IMR-90 (cell line): Measurements from ENCODE around the gene MCUR1. TPM values are rescaled to one million over a fixed set of nuclear protein-coding genes. Genes with fewer than 3 reads are reported as not detected.

Experiments used
- ATAC-seq: fragments of 200-7000 bp; cut with Tn5 transposase; 2 replicates; pipeline ENCODE4 v1.9.1; 2020; ENCODE audit warnings: low read depth, mild to moderate bottlenecking, moderate library complexity
- BruUV-seq: library from RNA; stranded (reverse); fragments of 400-500 nt; replicated peaks from 2 replicates; lab custom pipeline; 2021; lab: Mats Ljungman, UMichigan
- CTCF ChIA-PET: fragments of 300-600 bp; formaldehyde crosslinking; extraction: SDS; loops from one replicate; lab custom pipeline; 2021; ENCODE audit warnings: antibody characterized with exemption; lab: Yijun Ruan, JAX
- POLR2A ChIA-PET: fragments of 300-600 bp; sonication (Branson Sonifier 250); formaldehyde crosslinking; loops from one replicate; lab custom pipeline; 2022; ENCODE audit warnings: antibody characterized with exemption; ENCODE audit not compliant: unreplicated experiment; lab: Charles Lee
- DNase-seq: peaks from one replicate; pipeline ENCODE4 v3.0.0; 2013
- H2AFZ ChIP-seq: replicated peaks from 2 replicates; pipeline ENCODE3; 2013; ENCODE audit warnings: low read length, mild to moderate bottlenecking; ENCODE audit not compliant: poor library complexity
- H2AK5ac ChIP-seq: 2 replicates; pipeline ENCODE4 v1.6.1; 2013; ENCODE audit warnings: low read depth, low read length, inconsistent platforms
- H2AK9ac ChIP-seq: replicated peaks from 2 replicates; pipeline ENCODE3; 2013; ENCODE audit warnings: mild to moderate bottlenecking, low read depth, low read length, moderate library complexity; ENCODE audit not compliant: poor library complexity
- H2BK120ac ChIP-seq: 2 replicates; pipeline ENCODE4 v1.6.1; 2013; ENCODE audit warnings: low read depth, low read length, inconsistent platforms
- H2BK15ac ChIP-seq: 3 replicates; pipeline ENCODE4 v1.6.1; 2013; ENCODE audit warnings: low read depth, low read length, inconsistent platforms
- H2BK20ac ChIP-seq: 2 replicates; pipeline ENCODE4 v1.6.1; 2013; ENCODE audit warnings: low read depth, mild to moderate bottlenecking, inconsistent platforms, low read length, moderate library complexity
- H2BK5ac ChIP-seq: 2 replicates; pipeline ENCODE4 v1.6.1; 2013; ENCODE audit warnings: mild to moderate bottlenecking, low read depth, low read length, inconsistent platforms; ENCODE audit not compliant: poor library complexity, severe bottlenecking
- H3K14ac ChIP-seq: replicated peaks from 2 replicates; pipeline ENCODE4 v1.6.1; 2013; ENCODE audit warnings: low read depth, low read length, inconsistent platforms
- H3K18ac ChIP-seq: 2 replicates; pipeline ENCODE4 v1.6.1; 2013; ENCODE audit warnings: low read depth, low read length, control low read depth
- H3K23ac ChIP-seq: 2 replicates; pipeline ENCODE4 v1.6.1; 2013; ENCODE audit warnings: low read depth, low read length, inconsistent platforms
- H3K27ac ChIP-seq: 2 replicates; pipeline ENCODE4 v1.5.1; 2013; ENCODE audit warnings: mild to moderate bottlenecking, control low read depth, low read length; ENCODE audit not compliant: insufficient read depth
- H3K27me3 ChIP-seq: 2 replicates; pipeline ENCODE4 v1.6.1; 2013; ENCODE audit warnings: low read length; ENCODE audit not compliant: control insufficient read depth, insufficient read depth
- H3K36me3 ChIP-seq: 2 replicates; pipeline ENCODE4 v1.6.1; 2013; ENCODE audit warnings: low read length, mixed read lengths; ENCODE audit not compliant: control insufficient read depth, insufficient read depth
- H3K4ac ChIP-seq: 2 replicates; pipeline ENCODE4 v1.6.1; 2013; ENCODE audit warnings: low read depth, low read length, inconsistent platforms
- H3K4me1 ChIP-seq: 2 replicates; pipeline ENCODE4 v1.6.1; 2013; ENCODE audit warnings: low read length, mixed read lengths; ENCODE audit not compliant: control insufficient read depth, insufficient read depth
- H3K4me2 ChIP-seq: 2 replicates; pipeline ENCODE4 v1.6.1; 2013; ENCODE audit warnings: low read depth, mild to moderate bottlenecking, control low read depth, low read length, moderate library complexity
- H3K4me3 ChIP-seq: 2 replicates; pipeline ENCODE4 v1.5.1; 2013; ENCODE audit warnings: low read depth, mild to moderate bottlenecking, control low read depth, low read length, moderate library complexity; ENCODE audit not compliant: insufficient read depth
- H3K56ac ChIP-seq: 2 replicates; pipeline ENCODE4 v1.6.1; 2013; ENCODE audit warnings: low read length, inconsistent platforms; ENCODE audit not compliant: insufficient read depth; ENCODE audit errors: extremely low read depth
- H3K79me1 ChIP-seq, 2 experiments: 2 replicates each; pipeline ENCODE4 v1.6.1; 2013; ENCODE audit warnings: low read length in 2 of 2, inconsistent platforms in 1 of 2, low read depth in 1 of 2
- H3K9ac ChIP-seq: 2 replicates; pipeline ENCODE4 v1.6.1; 2013; ENCODE audit warnings: low read depth, low read length, control low read depth
- H3K9me1 ChIP-seq: 2 replicates; pipeline ENCODE4 v1.6.1; 2013; ENCODE audit warnings: low read length, inconsistent platforms; ENCODE audit not compliant: insufficient read depth
- H3K9me3 ChIP-seq: 2 replicates; pipeline ENCODE4 v1.6.1; 2013; ENCODE audit warnings: low read length; ENCODE audit not compliant: control insufficient read depth, insufficient read depth
- H4K20me1 ChIP-seq: 2 replicates; pipeline ENCODE4 v1.6.1; 2013; ENCODE audit warnings: low read length, inconsistent platforms; ENCODE audit not compliant: insufficient read depth
- H4K5ac ChIP-seq: 2 replicates; pipeline ENCODE4 v1.6.1; 2013; ENCODE audit warnings: mild to moderate bottlenecking, low read depth, low read length, control low read depth
- H4K8ac ChIP-seq, 2 experiments: 2 replicates each; pipeline ENCODE4 v1.6.1; 2013; ENCODE audit warnings: low read depth in 2 of 2, low read length in 2 of 2, control low read depth in 1 of 2, inconsistent platforms in 1 of 2
- H4K91ac ChIP-seq: 2 replicates; pipeline ENCODE4 v1.6.1; 2013; ENCODE audit warnings: low read depth, low read length, inconsistent platforms; ENCODE audit not compliant: insufficient read depth
- BHLHE40 ChIP-seq: fragments of 150-350 bp; IDR thresholded peaks from 2 replicates; pipeline ENCODE4 v1.6.1; 2016; ENCODE audit warnings: mild to moderate bottlenecking, low read depth, low read length
- CEBPB ChIP-seq: IDR thresholded peaks from 2 replicates; pipeline ENCODE4 v1.6.1; 2012; ENCODE audit warnings: low read depth, low read length, improper control_type of control experiment
- CHD1 ChIP-seq: IDR thresholded peaks from 2 replicates; pipeline ENCODE4 v1.6.1; 2012; ENCODE audit warnings: low read depth, low read length, improper control_type of control experiment
- CTCF ChIP-seq: conservative IDR thresholded peaks from 2 replicates; pipeline ENCODE4 v1.5.1; 2012; ENCODE audit warnings: mild to moderate bottlenecking, low read depth, low read length, improper control_type of control experiment
- ELK1 ChIP-seq: fragments of 150-350 bp; IDR thresholded peaks from 2 replicates; pipeline ENCODE4 v1.6.1; 2016; ENCODE audit warnings: low read depth, mild to moderate bottlenecking, low read length, moderate library complexity, borderline replicate concordance
- FOS ChIP-seq: fragments of 150-350 bp; IDR thresholded peaks from 2 replicates; pipeline ENCODE4 v1.6.1; 2016; ENCODE audit warnings: low read depth, low read length
- MAFK ChIP-seq: IDR thresholded peaks from 2 replicates; pipeline ENCODE4 v1.6.1; 2012; ENCODE audit warnings: low read depth, low read length, improper control_type of control experiment
- MAZ ChIP-seq: IDR thresholded peaks from 2 replicates; pipeline ENCODE4 v1.6.1; 2012; ENCODE audit warnings: low read depth, mild to moderate bottlenecking, low read length, improper control_type of control experiment, moderate library complexity, borderline replicate concordance
- MXI1 ChIP-seq: IDR thresholded peaks from 2 replicates; pipeline ENCODE4 v1.6.1; 2012; ENCODE audit warnings: low read depth, mild to moderate bottlenecking, low read length, moderate library complexity, borderline replicate concordance
- NFE2L2 ChIP-seq: fragments of 150-350 bp; IDR thresholded peaks from 2 replicates; pipeline ENCODE4 v1.6.1; 2016; ENCODE audit warnings: low read depth, mild to moderate bottlenecking, low read length
- POLR2A ChIP-seq: IDR thresholded peaks from 2 replicates; pipeline ENCODE4 v1.6.1; 2012; ENCODE audit warnings: mild to moderate bottlenecking, low read depth, low read length
- RAD21 ChIP-seq: IDR thresholded peaks from 2 replicates; pipeline ENCODE4 v1.6.1; 2012; ENCODE audit warnings: low read length, improper control_type of control experiment
- RFX5 ChIP-seq: IDR thresholded peaks from 2 replicates; pipeline ENCODE4 v1.8.0; 2012; ENCODE audit warnings: low read depth, mild to moderate bottlenecking, low read length, moderate library complexity
- SMC3 ChIP-seq: fragments of 150-350 bp; IDR thresholded peaks from 2 replicates; pipeline ENCODE4 v1.6.1; 2016; ENCODE audit warnings: low read depth, mild to moderate bottlenecking, antibody characterized with exemption, low read length, moderate library complexity
- WGBS, 2 experiments: methylation state at CpG; one replicate each; pipeline versions ENCODE4 v1.1.5 to v1.1.7; 2013; ENCODE audit warnings: missing lambda C conversion rate in 2 of 2; ENCODE audit not compliant: insufficient read length in 1 of 2; ENCODE audit errors: extremely low coverage in 2 of 2; 5-methylcytosine and 5-hydroxymethylcytosine counted together
- dilution Hi-C: fragments of 300-500 bp; cut with HindIII; formaldehyde crosslinking; loops from one replicate; pipeline ENCODE4 v1.14.3; 2018; ENCODE audit warnings: low sequenced_read_pairs; ENCODE audit not compliant: unreplicated experiment
- in situ Hi-C: fragments of 300-500 bp; cut with MboI; formaldehyde crosslinking; loops from 3 replicates; pipeline ENCODE4 v1.14.3; 2019; ENCODE audit warnings: low sequenced_read_pairs, inconsistent platforms, mixed read lengths
- intact Hi-C: fragments of 100-400 bp; cut with micrococcal nuclease; formaldehyde crosslinking; loops from 2 replicates; pipeline ENCODE4 v1.10.0; 2022
- polyA plus RNA-seq, 3 experiments: library from polyadenylated mRNA; depleted of rRNA; stranded (reverse); fragments of >200 nt; gene quantifications; 2 replicates each; pipeline ENCODE4 v1.2.3, GENCODE V29; 2012; ENCODE audit warnings: low replicate concordance in 1 of 3
- total RNA-seq: library from RNA; depleted of rRNA; stranded (reverse); fragments of >200 nt; gene quantifications from 2 replicates; pipeline ENCODE4 v1.2.3, GENCODE V29; 2012
- TF ChIP-seq, protein P1 (sequence below): fragments of 150-350 bp; IDR thresholded peaks from 2 replicates; pipeline ENCODE4 v1.6.1; 2017; ENCODE audit warnings: mild to moderate bottlenecking, antibody characterized with exemption, low read length, low read depth

The MCUR1 gene
- total and polyA plus RNA-seq, 2 of the 4 experiments (the other 2 are of a cell fraction) = 4.1 to 6.5 TPM

GRCh38 chr6:13766201-13766634 lies 48.1 kb downstream of the MCUR1 start:
- H3K23ac ChIP-seq = no peak overlapping the region
- BruUV-seq = no TSS peak
- H3K4me2 ChIP-seq = no peak overlapping the region
- intact Hi-C loops = no loop called here
- dilution Hi-C loops = no loop called here
- whole genome bisulfite sequencing, 2 experiments = no CpG with 5 or more reads among the region's 5 CpGs
- H4K5ac ChIP-seq = peak overlapping the region; percentile 57; the same call in 1 of the 2 replicates
- H2BK120ac ChIP-seq = peak overlapping the region; percentile 9; the same call in 1 of the 2 replicates
- peak overlapping the region; percentile 28; the same call in 1 of the 2 replicates for H3K18ac ChIP-seq
- H4K8ac ChIP-seq = peak overlapping the region; percentile 13 to 32; a peak in 2 of 4 replicates
- no peaks in the 10 kb centered on the region for H3K9me3 ChIP-seq
- no peak overlapping the region for H3K4me3 ChIP-seq
- peak overlapping the region; percentile 3; the same call in 1 of the 2 replicates for H2AK5ac ChIP-seq
- no peak overlapping the region for H2AK9ac ChIP-seq
- no peak overlapping the region for H2BK5ac ChIP-seq
- ATAC-seq = 0 out of 2 replicates have a peak, but pooled peaks have one; percentile 30
- peak overlapping the region; percentile 18; the same call in 1 of the 2 replicates for H3K14ac ChIP-seq
- no peaks in the 10 kb centered on the region for H3K79me1 ChIP-seq
- DNase-seq = peak; percentile 53
- peaks cover 4% of the 10 kb centered on the region for H3K4me1 ChIP-seq
- H2BK15ac ChIP-seq = no peak overlapping the region; the same call in 2 of the 3 replicates
- in situ Hi-C loops = no loop called here
- H4K91ac ChIP-seq = peak overlapping the region; percentile 0; the same call in 1 of the 2 replicates
- no peaks in the 10 kb centered on the region for H3K36me3 ChIP-seq
- no peak overlapping the region for H3K56ac ChIP-seq
- no peaks in the 10 kb centered on the region for H3K27me3 ChIP-seq
- peak overlapping the region; percentile 14; the same call in 1 of the 2 replicates for H3K4ac ChIP-seq
- POLR2A ChIA-PET = no interaction called here
- CTCF ChIA-PET = no interaction called here
- H2BK20ac ChIP-seq = no peak overlapping the region
- peak overlapping the region; percentile 2 for H2AFZ ChIP-seq
- 0 out of 2 replicates have a peak, but pooled peaks cover 2% of the 10 kb centered on the region for H3K9me1 ChIP-seq
- TF ChIP-seq RAD21 (no peak), BHLHE40 (no peak), CTCF (no peak), SMC3 (no peak), CHD1 (no peak), FOS (no peak), MXI1 (no peak), CEBPB (no peak), RFX5 (no peak), ELK1 (no peak), MAFK (no peak), POLR2A (no peak), MAZ (no peak), NFE2L2 (no peak)
- TF ChIP-seq, protein P1, sequence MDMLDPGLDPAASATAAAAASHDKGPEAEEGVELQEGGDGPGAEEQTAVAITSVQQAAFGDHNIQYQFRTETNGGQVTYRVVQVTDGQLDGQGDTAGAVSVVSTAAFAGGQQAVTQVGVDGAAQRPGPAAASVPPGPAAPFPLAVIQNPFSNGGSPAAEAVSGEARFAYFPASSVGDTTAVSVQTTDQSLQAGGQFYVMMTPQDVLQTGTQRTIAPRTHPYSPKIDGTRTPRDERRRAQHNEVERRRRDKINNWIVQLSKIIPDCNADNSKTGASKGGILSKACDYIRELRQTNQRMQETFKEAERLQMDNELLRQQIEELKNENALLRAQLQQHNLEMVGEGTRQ = no peak
- H3K9ac ChIP-seq = no peak overlapping the region
- H4K20me1 ChIP-seq = no peaks in the 10 kb centered on the region
- no peak overlapping the region for H3K27ac ChIP-seq
